Loucy (cell line): Measurements from ENCODE around the gene SLC25A40.

ENCODE experiments used
- H2AFZ ChIP-seq: fragments of 200-600 bp; sonication (generic); 2 replicates; pipeline ENCODE4 v1.6.0; 2016; ENCODE audit warnings: antibody characterized with exemption, mild to moderate bottlenecking, low read length, moderate library complexity
- H3F3A ChIP-seq: fragments of 200-600 bp; 2 replicates; pipeline ENCODE4 v1.6.0; 2016; ENCODE audit warnings: antibody characterized with exemption, low read depth, mild to moderate bottlenecking
- H3K27me3 ChIP-seq: fragments of 200-600 bp; sonication (generic); 2 replicates; pipeline ENCODE4 v1.6.1; 2014; ENCODE audit warnings: low read length, mild to moderate bottlenecking; ENCODE audit not compliant: insufficient read depth, poor library complexity, severe bottlenecking
- H3K36me3 ChIP-seq: fragments of 200-600 bp; sonication (generic); 2 replicates; pipeline ENCODE4 v1.6.1; 2016; ENCODE audit warnings: low read length; ENCODE audit not compliant: insufficient read depth
- H3K4me1 ChIP-seq: fragments of 200-600 bp; sonication (generic); 2 replicates; pipeline ENCODE4 v1.5.1; 2014; ENCODE audit warnings: low read length, mild to moderate bottlenecking; ENCODE audit not compliant: insufficient read depth, poor library complexity, severe bottlenecking
- H3K4me2 ChIP-seq: fragments of 200-600 bp; sonication (generic); 2 replicates; pipeline ENCODE4 v1.6.0; 2014; ENCODE audit warnings: antibody characterized with exemption, low read length, low read depth, mild to moderate bottlenecking; ENCODE audit not compliant: poor library complexity, severe bottlenecking
- H3K4me3 ChIP-seq: fragments of 200-600 bp; sonication (generic); 2 replicates; pipeline ENCODE4 v1.5.1; 2014; ENCODE audit warnings: low read length, mild to moderate bottlenecking, mixed read lengths; ENCODE audit not compliant: poor library complexity, severe bottlenecking
- H3K79me2 ChIP-seq: fragments of 200-600 bp; sonication (generic); 2 replicates; pipeline ENCODE4 v1.6.1; 2014; ENCODE audit warnings: low read length; ENCODE audit not compliant: insufficient read depth
- H3K9ac ChIP-seq: fragments of 200-600 bp; sonication (generic); 2 replicates; pipeline ENCODE4 v1.6.0; 2014; ENCODE audit warnings: mild to moderate bottlenecking, low read depth, low read length, moderate library complexity; ENCODE audit not compliant: poor library complexity, severe bottlenecking
- H3K9me2 ChIP-seq: fragments of 200-600 bp; sonication (generic); replicated peaks from 2 replicates; pipeline ENCODE4 v1.6.1; 2016; ENCODE audit warnings: low read depth, low read length, mixed read lengths
- H3K9me3 ChIP-seq: fragments of 200-600 bp; sonication (generic); 2 replicates; pipeline ENCODE4 v1.6.1; 2014; ENCODE audit warnings: mild to moderate bottlenecking, antibody characterized with exemption, low read length, low read depth; ENCODE audit not compliant: insufficient read depth
- H4K20me1 ChIP-seq: fragments of 200-600 bp; sonication (generic); 2 replicates; pipeline ENCODE4 v1.6.0; 2014; ENCODE audit warnings: antibody characterized with exemption, low read length, mild to moderate bottlenecking; ENCODE audit not compliant: insufficient read depth, poor library complexity, severe bottlenecking
- CTCF ChIP-seq: fragments of 200-600 bp; sonication (generic); conservative IDR thresholded peaks from 2 replicates; pipeline ENCODE4 v1.5.1; 2014; ENCODE audit warnings: mild to moderate bottlenecking, antibody characterized with exemption, low read length
- EZH2phosphoT487 ChIP-seq: fragments of 200-600 bp; IDR thresholded peaks from 2 replicates; pipeline ENCODE4 v1.6.1; 2018; ENCODE audit warnings: antibody characterized with exemption, mild to moderate bottlenecking, moderate library complexity, borderline replicate concordance

Gene SLC25A40

DNA sequence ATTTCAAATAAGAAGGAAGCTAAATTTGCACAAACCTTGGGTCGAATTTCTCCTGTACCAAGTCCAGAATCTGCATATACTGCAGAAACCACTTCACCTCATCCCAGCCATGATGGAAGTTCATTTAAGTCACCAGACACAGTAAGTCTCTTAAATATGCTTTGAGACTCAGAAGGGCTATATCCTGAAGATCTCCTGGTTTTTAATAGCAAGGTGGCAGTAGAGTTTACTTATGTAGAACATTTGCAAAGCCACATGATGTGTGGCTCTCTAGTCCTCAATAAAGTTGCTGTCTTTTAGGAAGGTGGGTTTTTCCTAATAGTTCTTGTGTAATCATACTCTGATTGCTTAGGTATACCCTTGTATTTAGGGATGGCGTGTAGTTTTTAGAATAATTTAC is 8.9 kb upstream of the SLC25A40 start:
- no peak overlapping the region for H2AFZ ChIP-seq
- no peaks in the 10 kb centered on the region for H3K27me3 ChIP-seq
- no peaks in the 10 kb centered on the region for H3K9me3 ChIP-seq
- peaks cover 3% of the 10 kb centered on the region; the same call in 1 of the 2 replicates for H3F3A ChIP-seq
- TF ChIP-seq CTCF = peak; percentile 27; the same call in 1 of the 2 replicates
- TF ChIP-seq EZH2phosphoT487 = no peak
- peaks cover 50% of the 10 kb centered on the region for H3K36me3 ChIP-seq
- H3K9me2 ChIP-seq = no peaks in the 10 kb centered on the region
- peaks cover 42% of the 10 kb centered on the region for H3K4me1 ChIP-seq
- H3K4me3 ChIP-seq = peak overlapping the region; percentile 99
- H3K4me2 ChIP-seq = peak overlapping the region; percentile 96
- peaks cover 92% of the 10 kb centered on the region for H3K79me2 ChIP-seq
- peaks cover 75% of the 10 kb centered on the region for H4K20me1 ChIP-seq
- H3K9ac ChIP-seq = peak overlapping the region; percentile 27

- Histone ChIP-seq H3K36me3 (peaks cover 24% of the 10 kb centered on the region), H3F3A (peaks cover 3% of the 10 kb centered on the region; the same call in 1 of the 2 replicates), H3K4me1 (peaks cover 62% of the 10 kb centered on the region), H3K27me3 (no peaks in the 10 kb centered on the region), H3K4me2 (peak overlapping the region; percentile 96), H2AFZ (no peak overlapping the region), H4K20me1 (peaks cover 93% of the 10 kb centered on the region), H3K9ac (peak overlapping the region; percentile 37), H3K9me3 (no peaks in the 10 kb centered on the region), H3K4me3 (peak overlapping the region; percentile 99), H3K79me2 (peaks cover 96% of the 10 kb centered on the region), H3K9me2 (no peaks in the 10 kb centered on the region)
- no peak for TF ChIP-seq EZH2phosphoT487
- no peak for TF ChIP-seq CTCF
Measured at GRCh38 chr7:87882151-87882937, 6.2 kb upstream of the SLC25A40 start.

GRCh38 chr7:87878208-87878735 is 2.1 kb upstream of the SLC25A40 start:
- peak overlapping the region; percentile 99 for H3K4me3 ChIP-seq
- peak overlapping the region; percentile 96 for H3K4me2 ChIP-seq
- H3K36me3 ChIP-seq = no peaks in the 10 kb centered on the region
- no peak overlapping the region for H2AFZ ChIP-seq
- H4K20me1 ChIP-seq = peaks cover 65% of the 10 kb centered on the region
- peaks cover 4% of the 10 kb centered on the region for H3F3A ChIP-seq
- H3K27me3 ChIP-seq = no peaks in the 10 kb centered on the region
- peaks cover 71% of the 10 kb centered on the region for H3K4me1 ChIP-seq
- TF ChIP-seq EZH2phosphoT487 (no peak), CTCF (no peak)
- peaks cover 94% of the 10 kb centered on the region for H3K79me2 ChIP-seq
- no peaks in the 10 kb centered on the region for H3K9me3 ChIP-seq
- H3K9ac ChIP-seq = peak overlapping the region; percentile 98
- no peaks in the 10 kb centered on the region for H3K9me2 ChIP-seq
